Activated CD8-positive, alpha-beta T cell treated with anti-CD3 and anti-CD28 coated beads for 36 hours (primary cell): ENCODE data around the gene KYNU. TPM values are rescaled to one million over a fixed set of nuclear protein-coding genes. Genes with fewer than 3 reads are reported as not detected.

Experiments
- ATAC-seq: fragments of 200-7000 bp; cut with Tn5 transposase; one replicate; pipeline ENCODE4 v1.10.0; 2021; ENCODE audit warnings: mild to moderate bottlenecking, moderate library complexity
- CTCF ChIA-PET: fragments of 350-600 bp; sonication (Branson Sonifier 250); formaldehyde crosslinking; loops from one replicate; lab custom pipeline; 2021; ENCODE audit warnings: antibody characterized with exemption; lab: Charles Lee
- POLR2A ChIA-PET: fragments of 350-600 bp; sonication (Branson Sonifier 250); formaldehyde crosslinking; loops from one replicate; lab custom pipeline; 2021; ENCODE audit warnings: antibody characterized with exemption; lab: Charles Lee
- DNase-seq: peaks from one replicate; pipeline ENCODE4 v3.0.0-alpha.2; 2020
- H3K27ac Mint-ChIP-seq: one replicate; pipeline ENCODE4 v1.8.0; 2021; ENCODE audit warnings: mild to moderate bottlenecking, mixed read lengths
- H3K27me3 Mint-ChIP-seq: one replicate; pipeline ENCODE4 v1.8.0; 2021; ENCODE audit warnings: mixed read lengths
- H3K36me3 Mint-ChIP-seq: one replicate; pipeline ENCODE4 v1.8.0; 2021; ENCODE audit warnings: low read depth, mixed read lengths
- H3K4me1 Mint-ChIP-seq: one replicate; pipeline ENCODE4 v1.8.0; 2021; ENCODE audit warnings: low read depth, mixed read lengths
- H3K4me3 Mint-ChIP-seq: one replicate; pipeline ENCODE4 v1.8.0; 2021; ENCODE audit warnings: mild to moderate bottlenecking, moderate library complexity, mixed read lengths
- H3K9me3 Mint-ChIP-seq: one replicate; pipeline ENCODE4 v1.8.0; 2021; ENCODE audit warnings: mixed read lengths
- intact Hi-C: fragments of 100-400 bp; cut with micrococcal nuclease; formaldehyde crosslinking; loops from one replicate; pipeline ENCODE4 v1.10.0; 2022
- total RNA-seq, 2 experiments: library from RNA; stranded (reverse); gene quantifications; one replicate each; pipeline ENCODE4 v1.2.3, GENCODE V29; 2021
- TF ChIP-seq, protein P1 (sequence below): fragments of 200-600 bp; IDR thresholded peaks from one replicate; pipeline ENCODE4 v1.8.0; 2022; ENCODE audit warnings: antibody characterized with exemption, mild to moderate bottlenecking

KYNU gene
- total RNA-seq, 2 experiments from 2014 or later, result not detected

DNA sequence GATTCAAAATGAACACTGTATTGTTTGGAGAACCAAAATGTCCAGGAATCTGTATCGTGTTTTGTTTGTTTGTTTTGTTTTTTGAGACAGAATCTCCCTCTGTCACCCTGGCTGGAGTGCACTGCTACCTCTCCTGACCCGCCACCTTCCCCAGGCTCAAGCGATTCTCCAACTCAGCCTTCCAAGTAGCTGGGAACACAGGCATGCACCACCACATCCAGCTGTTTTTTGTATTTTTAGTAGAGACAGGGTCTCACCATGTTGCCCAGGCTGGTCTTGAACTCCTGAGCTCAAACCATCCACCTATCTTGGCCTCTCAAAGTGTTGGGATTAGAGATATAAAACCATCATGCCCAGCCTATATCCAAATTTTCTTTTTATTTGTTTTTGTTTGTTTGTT is 74.6 kb downstream of the KYNU start:
- DNase-seq (no peak), ATAC-seq (no peak)
- Mint-ChIP-seq H3K4me1 (no peaks in the 10 kb centered on the region), H3K4me3 (no peak overlapping the region), H3K36me3 (no peaks in the 10 kb centered on the region), H3K9me3 (no peaks in the 10 kb centered on the region), H3K27ac (no peak overlapping the region), H3K27me3 (peaks cover 7% of the 10 kb centered on the region)
- intact Hi-C loops, result no loop called here
- TF ChIP-seq, protein P1, sequence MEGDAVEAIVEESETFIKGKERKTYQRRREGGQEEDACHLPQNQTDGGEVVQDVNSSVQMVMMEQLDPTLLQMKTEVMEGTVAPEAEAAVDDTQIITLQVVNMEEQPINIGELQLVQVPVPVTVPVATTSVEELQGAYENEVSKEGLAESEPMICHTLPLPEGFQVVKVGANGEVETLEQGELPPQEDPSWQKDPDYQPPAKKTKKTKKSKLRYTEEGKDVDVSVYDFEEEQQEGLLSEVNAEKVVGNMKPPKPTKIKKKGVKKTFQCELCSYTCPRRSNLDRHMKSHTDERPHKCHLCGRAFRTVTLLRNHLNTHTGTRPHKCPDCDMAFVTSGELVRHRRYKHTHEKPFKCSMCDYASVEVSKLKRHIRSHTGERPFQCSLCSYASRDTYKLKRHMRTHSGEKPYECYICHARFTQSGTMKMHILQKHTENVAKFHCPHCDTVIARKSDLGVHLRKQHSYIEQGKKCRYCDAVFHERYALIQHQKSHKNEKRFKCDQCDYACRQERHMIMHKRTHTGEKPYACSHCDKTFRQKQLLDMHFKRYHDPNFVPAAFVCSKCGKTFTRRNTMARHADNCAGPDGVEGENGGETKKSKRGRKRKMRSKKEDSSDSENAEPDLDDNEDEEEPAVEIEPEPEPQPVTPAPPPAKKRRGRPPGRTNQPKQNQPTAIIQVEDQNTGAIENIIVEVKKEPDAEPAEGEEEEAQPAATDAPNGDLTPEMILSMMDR, result no peak
- ChIA-PET CTCF (no interaction called here), POLR2A (no interaction called here)

DNA sequence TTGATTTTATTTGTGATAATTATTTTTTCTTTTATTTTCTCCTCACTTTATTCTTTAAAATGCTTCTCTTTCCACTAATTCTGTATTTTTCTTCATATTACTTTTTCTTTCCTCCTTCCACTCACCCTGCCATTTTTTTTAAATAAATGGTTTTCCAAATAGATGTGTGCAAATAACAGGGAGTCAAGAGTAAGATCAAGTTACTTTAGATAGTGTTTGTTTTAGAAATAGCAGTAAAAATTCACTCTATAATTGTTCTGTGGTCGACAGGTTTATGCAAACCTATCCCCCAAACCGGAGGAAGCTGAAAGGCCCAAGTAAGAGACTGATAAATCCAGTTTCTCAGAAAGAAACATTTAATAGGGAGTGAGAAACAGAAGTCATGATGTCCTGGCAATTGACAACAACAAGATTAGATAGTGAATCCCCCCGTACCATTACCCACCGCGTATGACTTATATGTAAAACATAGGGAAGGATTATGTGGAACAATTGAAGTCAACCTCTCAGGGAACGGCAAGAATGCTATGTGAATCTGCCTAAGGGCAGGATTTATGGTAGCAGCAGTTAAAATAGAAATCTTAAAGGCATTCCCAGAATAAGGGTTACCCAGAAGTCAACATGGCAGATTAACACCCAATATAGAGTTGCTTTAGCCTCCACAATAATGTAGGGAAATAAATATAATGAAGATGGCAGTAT is 75.5 kb downstream of the KYNU start:
- ChIA-PET POLR2A (no interaction called here), CTCF (no interaction called here)
- no peaks in the 10 kb centered on the region for H3K9me3 Mint-ChIP-seq
- H3K27ac Mint-ChIP-seq, result no peak overlapping the region
- H3K27me3 Mint-ChIP-seq, result peaks cover 7% of the 10 kb centered on the region
- no peak overlapping the region for H3K4me3 Mint-ChIP-seq
- TF ChIP-seq, protein P1, result no peak
- intact Hi-C loops, result no loop called here
- H3K36me3 Mint-ChIP-seq, result no peaks in the 10 kb centered on the region
- H3K4me1 Mint-ChIP-seq, result no peaks in the 10 kb centered on the region
- DNase-seq (no peak), ATAC-seq (no peak)

DNA sequence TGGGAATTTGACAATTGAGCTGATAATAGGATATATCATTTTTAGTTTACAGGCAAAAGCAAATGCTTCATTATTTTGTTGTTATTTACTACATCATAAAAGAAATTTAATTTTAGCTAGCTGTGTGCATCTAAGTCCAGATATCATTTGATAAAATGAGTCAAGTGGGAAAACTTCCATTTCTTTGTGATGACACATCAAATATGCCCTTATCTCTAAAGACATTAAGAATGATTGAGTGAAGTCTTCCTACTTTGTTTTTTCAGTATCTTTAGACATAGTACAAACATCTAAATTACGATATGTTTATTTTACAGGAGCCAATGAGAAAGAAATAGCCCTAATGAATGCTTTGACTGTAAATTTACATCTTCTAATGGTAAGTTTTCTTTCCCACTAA is 77.0 kb downstream of the KYNU start:
- Mint-ChIP-seq H3K9me3 (no peaks in the 10 kb centered on the region), H3K27ac (no peak overlapping the region), H3K4me1 (no peaks in the 10 kb centered on the region), H3K36me3 (no peaks in the 10 kb centered on the region), H3K27me3 (peaks cover 6% of the 10 kb centered on the region), H3K4me3 (no peak overlapping the region)
- TF ChIP-seq, protein P1, result no peak
- intact Hi-C loops, result no loop called here
- no peak for DNase-seq
- no peak for ATAC-seq
- POLR2A ChIA-PET, result no interaction called here
- CTCF ChIA-PET, result no interaction called here

DNA sequence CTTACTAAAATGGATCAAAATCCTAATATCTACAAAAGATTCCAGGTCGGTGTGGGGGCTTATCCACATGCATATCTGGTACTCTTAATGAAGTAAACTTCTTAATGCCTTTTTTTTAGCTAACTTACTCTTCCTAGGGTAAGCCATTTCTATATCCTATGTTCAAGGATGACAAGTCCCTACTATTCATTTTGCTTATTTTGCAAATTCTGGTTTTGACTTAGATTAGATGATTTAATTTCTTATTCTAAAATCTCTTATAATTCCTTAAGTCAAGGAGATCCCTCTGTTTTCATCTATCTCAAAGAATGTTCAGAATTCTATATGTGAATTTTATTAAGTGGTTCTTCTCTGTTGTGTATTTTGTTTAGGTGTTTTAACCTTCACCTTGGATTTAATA is 79.7 kb downstream of the KYNU start:
- POLR2A ChIA-PET, result no interaction called here
- Mint-ChIP-seq H3K27ac (no peak overlapping the region), H3K36me3 (no peaks in the 10 kb centered on the region), H3K4me3 (no peak overlapping the region), H3K27me3 (peaks cover 4% of the 10 kb centered on the region), H3K9me3 (no peaks in the 10 kb centered on the region), H3K4me1 (no peaks in the 10 kb centered on the region)
- DNase-seq, result no peak
- intact Hi-C loops, result no loop called here
- TF ChIP-seq, protein P1, result no peak
- no peak for ATAC-seq
- CTCF ChIA-PET, result no interaction called here

DNA sequence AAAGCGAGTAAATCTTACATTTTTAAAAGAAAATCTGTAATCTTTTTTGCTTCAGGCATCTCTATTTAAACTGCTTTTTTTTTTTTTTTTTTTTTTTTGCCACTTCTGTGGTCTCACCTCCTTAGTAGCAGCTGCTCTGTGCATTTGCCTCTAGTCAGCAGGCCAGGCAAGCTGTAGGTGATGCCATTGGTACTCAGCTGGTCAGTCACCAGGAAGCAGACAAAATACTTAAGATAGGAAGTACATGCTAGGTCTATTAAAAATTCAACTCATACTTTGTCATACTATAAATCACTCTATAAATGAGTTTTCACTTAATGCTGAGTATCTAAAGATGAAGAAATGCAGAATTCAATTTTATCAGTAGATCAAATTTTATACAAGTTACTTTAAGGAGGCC is 83.7 kb downstream of the KYNU start:
- Mint-ChIP-seq H3K27ac (no peak overlapping the region), H3K36me3 (no peaks in the 10 kb centered on the region), H3K4me3 (no peak overlapping the region), H3K27me3 (peaks cover 3% of the 10 kb centered on the region), H3K4me1 (no peaks in the 10 kb centered on the region), H3K9me3 (no peaks in the 10 kb centered on the region)
- ChIA-PET POLR2A (interaction anchor here (0.7 kb wide), 1 partner anchor 810 kb away, joined by 3 read pairs; no protein-coding TSS in a partner anchor), CTCF (interaction anchor here (0.7 to 1.3 kb wide), 2 partner anchors 13 to 27 kb away, joined by 3 read pairs; no protein-coding TSS in a partner anchor)
- TF ChIP-seq, protein P1, result no peak
- ATAC-seq (no peak), DNase-seq (no peak)
- intact Hi-C loops, result no loop called here
